AG10803 (cell line): ENCODE results near the gene SERPINB13.

Source experiments
- DNase-seq: peaks from one replicate; pipeline ENCODE4 v3.0.0; 2010; ENCODE audit warnings: low read depth
- H3K4me3 ChIP-seq: 2 replicates; pipeline ENCODE4 v1.5.1; 2011; ENCODE audit warnings: mild to moderate bottlenecking, low read length, control low read depth
- TF ChIP-seq, protein P1 (sequence below): conservative IDR thresholded peaks from 2 replicates; pipeline ENCODE4 v1.5.1; 2011; ENCODE audit warnings: mild to moderate bottlenecking, low read length, control low read depth, inconsistent platforms

Gene SERPINB13

DNA sequence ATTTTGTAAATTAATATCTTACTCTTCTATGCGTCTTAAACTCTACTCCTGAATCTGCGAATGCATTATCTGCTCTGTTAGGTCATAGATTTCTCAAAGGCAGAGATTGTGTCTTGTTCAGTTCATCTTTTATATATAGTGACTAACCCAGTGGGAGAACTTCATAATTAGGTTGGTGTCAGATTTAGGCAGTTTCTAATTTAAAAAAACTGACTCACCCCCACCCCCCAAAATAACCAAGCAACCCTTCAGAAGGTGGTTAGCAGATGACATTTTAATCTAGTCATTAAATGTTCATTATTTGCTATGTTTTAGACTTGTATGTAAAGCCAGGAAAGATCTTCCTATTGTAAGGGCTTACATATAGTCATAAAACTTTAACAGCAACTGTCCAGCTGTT is 34.6 kb upstream of the SERPINB13 start:
- H3K4me3 ChIP-seq: no peak overlapping the region
- DNase-seq: no peak
- TF ChIP-seq, protein P1, sequence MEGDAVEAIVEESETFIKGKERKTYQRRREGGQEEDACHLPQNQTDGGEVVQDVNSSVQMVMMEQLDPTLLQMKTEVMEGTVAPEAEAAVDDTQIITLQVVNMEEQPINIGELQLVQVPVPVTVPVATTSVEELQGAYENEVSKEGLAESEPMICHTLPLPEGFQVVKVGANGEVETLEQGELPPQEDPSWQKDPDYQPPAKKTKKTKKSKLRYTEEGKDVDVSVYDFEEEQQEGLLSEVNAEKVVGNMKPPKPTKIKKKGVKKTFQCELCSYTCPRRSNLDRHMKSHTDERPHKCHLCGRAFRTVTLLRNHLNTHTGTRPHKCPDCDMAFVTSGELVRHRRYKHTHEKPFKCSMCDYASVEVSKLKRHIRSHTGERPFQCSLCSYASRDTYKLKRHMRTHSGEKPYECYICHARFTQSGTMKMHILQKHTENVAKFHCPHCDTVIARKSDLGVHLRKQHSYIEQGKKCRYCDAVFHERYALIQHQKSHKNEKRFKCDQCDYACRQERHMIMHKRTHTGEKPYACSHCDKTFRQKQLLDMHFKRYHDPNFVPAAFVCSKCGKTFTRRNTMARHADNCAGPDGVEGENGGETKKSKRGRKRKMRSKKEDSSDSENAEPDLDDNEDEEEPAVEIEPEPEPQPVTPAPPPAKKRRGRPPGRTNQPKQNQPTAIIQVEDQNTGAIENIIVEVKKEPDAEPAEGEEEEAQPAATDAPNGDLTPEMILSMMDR: no peak

DNA sequence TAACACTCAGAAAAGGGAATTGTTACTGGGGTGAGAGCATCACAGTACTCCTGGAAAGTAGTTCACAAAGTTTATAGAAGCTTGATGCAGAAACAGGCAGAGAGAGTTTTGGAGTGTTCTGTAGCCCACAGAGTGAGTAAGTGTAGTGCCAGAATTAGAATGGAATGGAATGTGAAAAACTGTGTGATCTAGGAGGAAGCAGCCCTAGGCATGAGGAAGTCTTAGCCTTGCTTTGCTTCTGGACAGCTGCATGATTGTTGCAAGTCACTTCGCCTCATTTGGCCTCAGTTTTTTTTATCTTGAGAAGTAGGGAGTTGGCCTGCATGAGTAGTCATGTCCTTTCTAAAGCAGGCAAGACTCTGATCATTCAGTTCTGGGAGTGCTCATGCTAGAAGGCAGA is 34.1 kb upstream of the SERPINB13 start:
- no peak overlapping the region for H3K4me3 ChIP-seq
- TF ChIP-seq, protein P1: no peak
- DNase-seq: peak; percentile 96

DNA sequence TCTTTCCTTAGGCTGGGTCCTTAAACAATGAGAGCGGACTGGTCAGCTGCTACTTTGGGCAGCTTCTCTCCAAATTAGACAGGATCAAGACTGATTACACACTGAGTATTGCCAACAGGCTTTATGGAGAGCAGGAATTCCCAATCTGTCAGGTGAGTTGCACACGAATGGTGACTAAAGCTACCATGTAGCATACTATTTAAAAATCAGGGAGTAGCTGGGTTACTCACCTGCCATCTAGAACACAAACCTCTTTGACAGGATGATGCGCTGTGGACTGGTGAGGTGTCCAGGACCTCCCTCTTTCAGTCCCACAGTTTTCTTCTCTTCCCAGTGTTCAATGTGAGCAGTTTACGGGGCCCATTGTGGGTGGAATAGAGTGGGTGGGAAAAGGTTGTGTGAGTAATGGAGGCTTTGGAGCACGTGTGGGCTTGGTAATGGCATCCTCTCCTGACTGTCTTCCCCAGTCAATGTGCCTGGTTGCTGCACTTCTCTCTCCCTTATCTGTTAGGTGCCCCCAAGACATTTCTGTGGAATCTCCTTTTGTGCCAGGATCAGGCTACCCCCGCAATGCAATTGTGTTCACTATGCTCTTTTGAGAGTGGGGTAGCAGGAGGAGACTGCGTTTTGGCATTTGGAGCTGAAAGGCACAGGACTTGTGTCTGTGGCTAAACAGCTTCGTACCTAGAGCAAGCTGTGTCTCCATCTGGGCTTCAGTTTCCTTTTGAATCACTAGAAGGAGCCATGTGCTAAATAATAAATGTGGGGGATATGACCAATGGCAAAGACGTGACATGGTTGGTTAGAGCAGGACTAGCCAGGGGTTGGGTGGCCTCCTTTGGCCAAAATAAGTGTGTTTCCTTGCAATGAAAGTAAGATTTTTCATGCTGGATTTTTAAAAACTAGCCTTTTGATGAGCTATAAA is 27.3 kb upstream of the SERPINB13 start:
- TF ChIP-seq, protein P1: no peak
- DNase-seq: no peak
- no peak overlapping the region for H3K4me3 ChIP-seq

DNA sequence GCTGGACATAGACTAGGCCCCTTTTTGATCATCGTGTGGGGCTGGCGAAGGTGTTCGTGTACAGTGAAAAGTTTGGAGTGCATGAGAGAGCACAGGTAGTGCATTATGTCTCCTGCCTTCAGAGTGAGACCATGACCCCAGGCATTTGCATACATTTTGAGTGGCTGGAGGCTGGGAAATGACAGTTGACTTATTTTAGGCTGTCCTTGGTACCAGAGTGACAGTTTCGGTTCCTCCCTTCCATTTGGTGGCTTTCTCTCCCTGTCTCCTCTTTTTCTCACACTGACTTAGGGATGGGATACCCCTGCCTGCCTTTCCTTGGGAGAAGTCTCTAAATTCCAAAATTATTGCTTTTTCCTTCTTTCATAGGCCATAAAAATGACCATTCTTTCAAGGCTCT is 24.9 kb upstream of the SERPINB13 start:
- H3K4me3 ChIP-seq: no peak overlapping the region
- TF ChIP-seq, protein P1: no peak
- no peak for DNase-seq

DNA sequence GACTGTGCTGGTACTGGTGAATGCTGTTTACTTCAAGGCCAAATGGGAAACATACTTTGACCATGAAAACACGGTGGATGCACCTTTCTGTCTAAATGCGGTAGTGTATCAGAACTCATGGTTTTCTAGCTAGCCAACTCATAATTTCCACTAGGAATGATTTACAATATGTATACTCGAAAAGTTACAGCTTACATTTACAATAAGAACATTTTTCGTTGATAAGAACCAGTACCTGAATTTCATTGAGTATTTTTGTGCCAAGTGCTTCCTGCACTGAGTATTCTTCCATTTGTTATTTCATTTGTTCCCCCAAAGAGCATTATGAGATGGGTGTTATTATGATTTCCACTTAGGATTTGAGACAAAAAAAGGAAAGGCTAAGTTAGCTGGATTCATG is 23.1 kb upstream of the SERPINB13 start:
- DNase-seq: no peak
- no peak overlapping the region for H3K4me3 ChIP-seq
- TF ChIP-seq, protein P1: no peak

DNA sequence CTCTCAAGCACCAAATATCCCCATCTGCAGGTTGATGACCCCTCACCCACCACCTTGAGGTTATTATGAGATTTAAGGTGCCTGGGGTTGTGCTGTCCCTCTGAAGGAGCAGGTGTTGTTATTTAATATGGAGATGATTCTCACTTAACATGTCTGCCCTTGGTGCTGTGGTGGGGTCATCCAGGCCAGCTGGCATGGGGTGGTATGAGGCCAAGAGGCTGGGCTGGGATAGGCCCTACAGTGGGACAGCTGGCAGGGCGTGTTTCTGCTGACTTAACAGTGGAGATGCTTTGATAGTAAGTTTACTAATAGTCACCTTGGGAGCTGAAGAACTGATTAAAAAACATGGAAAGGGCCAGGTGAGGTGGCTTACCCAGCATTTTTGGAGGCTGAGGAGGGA is 22.6 kb upstream of the SERPINB13 start:
- no peak overlapping the region for H3K4me3 ChIP-seq
- no peak for DNase-seq
- TF ChIP-seq, protein P1: no peak

DNA sequence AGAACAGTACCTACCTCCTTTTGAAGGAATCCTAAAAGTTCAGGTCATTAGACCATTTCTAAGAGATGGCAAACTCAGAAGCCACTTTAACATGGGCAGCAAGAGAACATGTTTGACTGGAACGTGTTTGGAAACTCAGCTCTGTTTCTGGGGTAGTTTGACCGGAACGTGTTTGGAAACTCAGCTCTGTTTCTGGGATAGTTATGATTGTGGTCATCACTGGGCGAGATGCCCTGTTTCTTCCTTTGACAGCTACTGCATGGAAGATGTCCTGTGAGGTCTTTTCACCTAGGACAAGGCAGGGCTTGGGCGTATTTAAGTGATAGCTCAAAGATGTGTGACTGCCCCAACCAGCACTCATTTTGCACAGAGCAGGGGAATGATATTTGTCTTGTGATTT is 19.9 kb upstream of the SERPINB13 start:
- TF ChIP-seq, protein P1: no peak
- H3K4me3 ChIP-seq: no peak overlapping the region
- peak; percentile 51 for DNase-seq
